Measurements from ENCODE around the gene DNAAF5. TPM values are rescaled to one million over a fixed set of nuclear protein-coding genes. Genes with fewer than 3 reads are reported as not detected.

DNAAF5 gene
- total RNA-seq, 1 donor from 2014 or later: 30.7 TPM

- Mint-ChIP-seq H3K4me3 (ENCODE audit: unreplicated experiment) (no peak overlapping the region), H3K36me3 (ENCODE audit: low read depth, unreplicated experiment) (peaks cover 45% of the 10 kb centered on the region), H3K9me3 (ENCODE audit: unreplicated experiment) (no peaks in the 10 kb centered on the region), H3K4me1 (ENCODE audit: unreplicated experiment) (no peaks in the 10 kb centered on the region), H3K27me3 (ENCODE audit: unreplicated experiment) (peaks cover 7% of the 10 kb centered on the region), H3K27ac (ENCODE audit: unreplicated experiment) (no peak overlapping the region)
- TF ChIP-seq CTCF (IDR thresholded peaks at IDR 0.05; ENCODE audit: unreplicated experiment): no peak
- no peak for DNase-seq (ENCODE audit: low spot score)
These were observed 54.8 kb downstream of the DNAAF5 start for GRCh38 chr7:781186-781849.

GRCh38 chr7:781936-782529, 55.5 kb downstream of the DNAAF5 start:
- peaks cover 45% of the 10 kb centered on the region for H3K36me3 Mint-ChIP-seq (ENCODE audit: low read depth, unreplicated experiment)
- peaks cover 4% of the 10 kb centered on the region for H3K27me3 Mint-ChIP-seq (ENCODE audit: unreplicated experiment)
- H3K27ac Mint-ChIP-seq (ENCODE audit: unreplicated experiment): no peak overlapping the region
- no peak for TF ChIP-seq CTCF (IDR thresholded peaks at IDR 0.05; ENCODE audit: unreplicated experiment)
- no peak for DNase-seq (ENCODE audit: low spot score)
- H3K4me1 Mint-ChIP-seq (ENCODE audit: unreplicated experiment): no peaks in the 10 kb centered on the region
- H3K4me3 Mint-ChIP-seq (ENCODE audit: unreplicated experiment): no peak overlapping the region
- no peaks in the 10 kb centered on the region for H3K9me3 Mint-ChIP-seq (ENCODE audit: unreplicated experiment)

GRCh38 chr7:782718-783449, 56.4 kb downstream of the DNAAF5 start:
- Mint-ChIP-seq H3K27me3 (ENCODE audit: unreplicated experiment) (peaks cover 4% of the 10 kb centered on the region), H3K9me3 (ENCODE audit: unreplicated experiment) (no peaks in the 10 kb centered on the region), H3K27ac (ENCODE audit: unreplicated experiment) (no peak overlapping the region), H3K4me3 (ENCODE audit: unreplicated experiment) (no peak overlapping the region), H3K36me3 (ENCODE audit: low read depth, unreplicated experiment) (peaks cover 37% of the 10 kb centered on the region), H3K4me1 (ENCODE audit: unreplicated experiment) (no peaks in the 10 kb centered on the region)
- no peak for DNase-seq (ENCODE audit: low spot score)
- no peak for TF ChIP-seq CTCF (IDR thresholded peaks at IDR 0.05; ENCODE audit: unreplicated experiment)

GRCh38 chr7:783556-784490, 57.3 kb downstream of the DNAAF5 start:
- H3K27me3 Mint-ChIP-seq (ENCODE audit: unreplicated experiment): peaks cover 4% of the 10 kb centered on the region
- TF ChIP-seq CTCF (IDR thresholded peaks at IDR 0.05; ENCODE audit: unreplicated experiment): no peak
- no peaks in the 10 kb centered on the region for H3K9me3 Mint-ChIP-seq (ENCODE audit: unreplicated experiment)
- no peak for DNase-seq (ENCODE audit: low spot score)
- H3K36me3 Mint-ChIP-seq (ENCODE audit: low read depth, unreplicated experiment): peaks cover 42% of the 10 kb centered on the region
- no peak overlapping the region for H3K27ac Mint-ChIP-seq (ENCODE audit: unreplicated experiment)
- H3K4me3 Mint-ChIP-seq (ENCODE audit: unreplicated experiment): peak overlapping the region; percentile 62
- H3K4me1 Mint-ChIP-seq (ENCODE audit: unreplicated experiment): no peaks in the 10 kb centered on the region

Measured in endothelial cell (in vitro differentiated cells).